GM19351 (cell line): ENCODE measurements around the gene SETD3.
"Not testable (repeated sequence)": the region's sequence is repeated elsewhere in the genome, so short reads cannot be mapped to it uniquely, and the experiment has no call there.

Experiments used
- ATAC-seq: cut with Tn5 transposase; IDR thresholded peaks from one replicate; pipeline ENCODE4 v1.9.1; 2021; ENCODE audit warnings: mild to moderate bottlenecking, moderate library complexity; ENCODE audit not compliant: unreplicated experiment

The SETD3 gene

GRCh38 chr14:99363616-99364290, 116.9 kb downstream of the SETD3 start:
- ATAC-seq = no peak

GRCh38 chr14:99363051-99363450, 117.6 kb downstream of the SETD3 start:
- ATAC-seq = no peak

GRCh38 chr14:99361596-99362215, 119.0 kb downstream of the SETD3 start:
- ATAC-seq = no peak

DNA sequence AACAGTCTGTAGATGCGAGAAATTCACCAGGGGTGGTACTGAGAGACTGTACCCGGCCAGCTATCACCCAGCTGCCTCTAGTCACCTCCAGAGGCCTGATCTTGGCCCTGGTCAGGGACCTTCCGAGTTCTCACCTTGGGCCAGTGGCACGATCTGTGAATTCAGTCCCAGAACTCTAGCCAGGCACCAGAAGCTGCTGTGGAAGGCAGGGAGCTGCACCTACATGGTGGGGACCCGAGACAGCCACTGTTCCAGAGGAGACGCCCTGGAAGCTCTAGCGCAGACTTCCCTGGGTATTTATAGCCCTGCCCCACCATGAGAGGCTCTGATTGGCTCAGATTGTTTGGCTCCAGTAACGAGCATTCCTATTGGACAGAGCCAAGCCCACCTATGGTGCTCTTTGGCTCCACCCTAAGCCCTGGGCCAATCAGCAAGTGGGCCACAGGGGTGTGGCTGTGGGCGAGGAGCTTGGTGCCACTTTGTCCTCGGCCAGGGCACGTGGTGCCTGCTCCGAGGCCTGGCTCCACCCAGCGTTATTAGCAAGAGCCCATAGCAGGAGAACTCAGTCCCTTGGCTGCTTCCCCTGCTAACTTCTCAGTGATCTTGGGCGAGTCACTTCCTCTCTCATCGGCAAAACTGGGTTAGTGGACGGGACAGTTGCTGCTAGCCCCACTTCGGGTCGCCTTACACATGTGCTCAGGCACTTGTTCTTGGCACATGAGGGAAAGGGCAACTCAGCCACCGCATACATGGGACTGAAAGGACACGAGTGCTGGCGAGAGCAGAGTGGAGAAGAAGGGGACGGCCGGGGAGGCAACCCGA, 119.7 kb downstream of the SETD3 start:
- no peak for ATAC-seq

DNA sequence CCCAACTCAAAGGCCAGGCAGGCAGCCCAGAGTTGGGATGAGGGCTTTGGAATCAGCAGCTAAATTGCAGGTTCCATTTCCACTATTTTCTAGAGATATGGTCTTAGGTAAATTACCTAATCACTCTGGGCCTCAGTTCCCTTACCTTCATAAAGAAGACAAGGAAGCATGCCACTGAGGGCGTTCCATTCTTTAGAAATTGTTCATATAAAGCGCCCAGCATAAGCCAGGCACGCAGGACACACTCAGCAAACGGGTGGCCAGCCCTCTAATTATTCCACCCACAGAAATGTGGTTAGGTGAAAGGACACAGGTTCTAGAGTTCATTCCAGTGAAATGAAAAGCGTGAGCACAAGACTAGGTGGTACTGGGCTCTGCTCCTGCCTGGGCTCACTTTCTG, 120.8 kb downstream of the SETD3 start:
- no peak for ATAC-seq

DNA sequence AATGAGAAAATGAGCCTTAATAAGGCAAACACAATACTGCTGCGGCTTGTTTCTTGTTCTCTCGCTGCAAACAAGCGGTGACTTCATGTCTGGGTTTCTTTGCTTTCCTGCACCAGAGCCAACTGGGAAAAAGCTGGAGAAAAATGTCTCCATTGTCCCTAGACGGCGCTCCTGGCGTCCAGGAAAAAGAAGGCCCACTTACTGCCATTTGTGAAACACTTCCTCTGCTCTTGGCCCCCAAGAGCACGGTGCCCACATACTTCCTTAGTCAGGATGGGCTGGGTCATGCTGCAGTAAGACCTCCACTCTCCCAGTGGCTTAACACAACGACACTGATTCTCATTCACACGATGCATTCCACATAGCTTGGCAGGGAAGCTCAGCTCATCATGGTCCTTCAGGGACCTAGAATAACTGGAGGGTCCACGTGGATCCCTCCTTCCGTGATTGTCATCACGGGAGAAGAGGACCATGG, 122.7 kb downstream of the SETD3 start:
- ATAC-seq = no peak

- no peak for ATAC-seq
Measured at GRCh38 chr14:99357151-99357915, 123.3 kb downstream of the SETD3 start.

DNA sequence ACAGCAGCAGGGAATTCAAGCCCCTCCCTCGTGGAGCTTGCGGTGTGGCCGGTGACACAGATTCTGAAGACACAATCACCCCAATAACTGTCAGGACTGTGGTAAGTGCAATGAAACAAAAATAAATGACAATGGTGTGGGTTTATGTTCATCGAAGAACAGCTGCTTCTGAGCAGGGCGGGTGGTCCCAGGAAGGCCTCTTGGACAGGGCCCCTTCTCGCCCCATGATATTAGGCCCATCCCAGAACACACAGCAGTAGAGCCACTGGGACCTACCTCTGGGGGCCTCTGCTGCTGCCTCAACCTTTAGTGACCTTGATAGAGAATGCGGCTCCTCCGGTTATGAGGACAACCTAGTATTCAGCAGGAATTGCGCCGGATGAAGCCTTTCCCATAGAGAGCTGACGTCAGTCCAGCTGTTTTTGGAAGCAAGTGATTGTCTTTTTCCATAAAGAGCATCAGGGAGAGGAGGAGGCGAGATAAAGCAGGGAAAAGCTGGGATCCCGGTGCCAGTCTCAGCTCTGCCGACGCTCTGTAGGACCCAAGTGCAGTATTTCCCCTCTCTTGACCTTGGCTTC, 124.5 kb downstream of the SETD3 start:
- ATAC-seq = no peak

DNA sequence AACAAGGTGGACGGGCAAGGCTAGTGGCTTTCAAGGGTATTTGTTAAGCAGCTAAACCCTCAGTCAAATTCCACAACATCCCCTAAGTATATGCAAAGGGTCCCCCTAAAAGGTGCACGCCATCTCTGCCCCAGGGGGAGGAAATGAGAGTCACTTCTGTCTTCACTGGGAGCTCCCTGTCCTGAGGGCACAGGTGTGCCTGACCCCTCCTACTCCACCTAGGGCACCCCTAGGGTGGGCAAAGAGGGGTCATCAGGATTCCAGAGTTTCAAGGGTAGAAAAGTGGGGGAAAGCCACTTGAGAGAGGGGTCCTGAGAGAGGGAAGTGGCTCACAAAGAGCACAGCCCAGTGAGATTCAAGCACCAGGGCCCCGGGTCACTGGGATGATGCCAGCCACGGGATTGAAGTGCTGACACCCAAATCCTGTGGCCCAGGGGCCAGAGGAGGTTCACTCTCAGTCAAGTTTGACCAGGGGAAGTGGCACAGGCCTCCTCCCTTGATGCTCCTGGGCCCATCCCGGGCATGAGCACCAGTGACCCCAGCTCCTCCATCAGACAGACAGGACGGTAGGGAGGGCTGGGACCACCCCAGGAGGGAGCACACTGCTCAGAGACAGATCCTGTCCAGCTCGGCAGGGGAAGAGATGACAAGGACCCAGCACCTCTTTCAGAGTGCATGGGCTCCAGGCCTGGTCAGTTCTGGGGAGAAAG, 126.3 kb downstream of the SETD3 start:
- ATAC-seq = no peak

DNA sequence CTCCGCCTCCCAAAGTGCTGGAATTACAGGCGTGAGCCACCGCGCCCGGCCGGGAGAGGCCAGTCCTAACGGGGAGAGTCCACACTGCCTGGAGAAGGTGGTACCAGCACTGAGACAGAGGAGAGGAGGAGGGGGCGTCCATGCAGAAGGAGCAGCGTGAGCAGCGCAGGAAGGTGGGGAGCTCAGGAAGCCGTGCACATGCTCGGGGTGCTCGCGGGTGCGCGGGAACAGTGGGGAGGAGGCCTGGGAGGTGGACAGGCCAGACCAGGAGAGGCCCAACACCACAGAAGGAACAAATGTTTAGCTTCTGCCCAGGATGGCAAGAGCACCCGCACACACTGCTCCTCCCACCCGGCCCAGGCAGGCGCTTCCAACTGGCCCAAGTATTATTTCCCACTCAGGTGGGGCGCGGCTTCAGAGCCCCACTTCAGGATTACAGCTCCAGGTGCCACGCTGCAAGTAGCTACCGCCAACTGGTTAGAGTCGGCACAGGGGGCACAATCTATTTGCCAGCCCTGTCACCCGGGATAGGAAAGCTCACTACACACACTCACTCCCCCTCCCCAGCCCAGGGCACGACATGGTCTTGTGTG, 127.9 kb downstream of the SETD3 start:
- ATAC-seq = no peak

- ATAC-seq = no peak
Measured at GRCh38 chr14:99351166-99352007, 129.3 kb downstream of the SETD3 start.

DNA sequence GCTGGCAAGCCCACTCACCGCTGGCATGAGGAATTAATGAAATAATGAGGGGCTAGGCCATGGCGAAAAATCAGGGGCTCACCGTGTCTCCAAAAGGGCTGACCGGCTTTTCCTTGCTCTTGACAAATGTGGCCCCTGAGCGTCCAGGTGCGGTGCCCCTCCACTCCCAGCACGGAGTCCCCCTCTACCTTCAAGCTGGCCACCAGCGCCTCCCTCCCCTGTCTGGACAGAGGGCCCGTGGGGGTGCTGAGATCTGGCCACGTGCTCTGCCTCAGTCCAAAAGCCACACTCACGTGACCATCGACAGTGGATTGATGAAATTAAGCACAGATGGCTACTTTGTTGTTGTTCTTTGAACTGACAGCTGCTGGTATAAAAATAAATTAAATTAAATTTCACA, 129.9 kb downstream of the SETD3 start:
- no peak for ATAC-seq

GRCh38 chr14:99349721-99350495, 130.8 kb downstream of the SETD3 start:
- ATAC-seq = no peak

- no peak for ATAC-seq
Measured at GRCh38 chr14:99348816-99349614, 131.6 kb downstream of the SETD3 start.

- not testable (repeated sequence) for ATAC-seq
Measured at GRCh38 chr14:99348231-99348630, 132.4 kb downstream of the SETD3 start.
